ENCODE data around the gene PDLIM1.
A peak's percentile ranks its signal among the peaks of the same experiment; 100 is the strongest.

The PDLIM1 gene

DNA sequence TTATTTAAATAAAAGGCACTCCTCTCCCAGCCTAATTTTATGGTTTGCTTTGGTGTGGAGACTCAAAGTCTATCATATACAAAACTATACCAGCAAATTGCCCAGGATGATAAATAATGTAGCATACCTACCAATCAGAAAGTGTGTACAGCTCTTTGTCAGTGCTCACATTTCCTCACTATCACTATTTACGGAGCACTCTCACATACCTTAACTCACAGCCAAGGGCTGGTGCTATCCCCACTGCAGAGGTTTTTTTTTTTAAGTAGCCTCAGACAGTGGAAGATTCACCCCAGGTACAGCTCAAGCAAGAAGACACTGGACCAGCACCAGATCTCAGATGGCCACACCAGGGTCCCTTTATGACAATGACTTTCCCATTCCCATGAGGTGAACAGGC, 2.5 kb downstream of the PDLIM1 start:
- DNase-seq (ENCODE audit: low spot score) = no peak

DNA sequence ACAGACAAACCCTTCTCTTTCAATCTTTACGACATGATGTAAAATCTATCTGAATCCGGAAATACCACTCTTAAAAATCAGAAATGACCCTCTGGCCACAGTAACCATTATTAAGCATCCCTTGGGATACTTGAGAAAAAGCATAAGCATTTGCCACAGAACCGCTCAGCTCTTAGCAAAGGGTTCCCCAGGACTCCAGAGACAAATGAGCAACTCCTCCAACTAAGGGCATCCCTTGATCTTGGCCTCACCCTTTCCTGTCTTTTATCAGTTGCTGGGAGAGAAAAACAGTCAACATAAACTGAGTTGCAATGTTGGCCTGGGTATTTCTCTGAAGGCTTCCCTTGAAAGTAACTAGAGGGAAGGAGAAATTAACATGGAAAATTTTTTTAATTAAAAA, 3.5 kb downstream of the PDLIM1 start:
- no peak for DNase-seq (ENCODE audit: low spot score)

DNA sequence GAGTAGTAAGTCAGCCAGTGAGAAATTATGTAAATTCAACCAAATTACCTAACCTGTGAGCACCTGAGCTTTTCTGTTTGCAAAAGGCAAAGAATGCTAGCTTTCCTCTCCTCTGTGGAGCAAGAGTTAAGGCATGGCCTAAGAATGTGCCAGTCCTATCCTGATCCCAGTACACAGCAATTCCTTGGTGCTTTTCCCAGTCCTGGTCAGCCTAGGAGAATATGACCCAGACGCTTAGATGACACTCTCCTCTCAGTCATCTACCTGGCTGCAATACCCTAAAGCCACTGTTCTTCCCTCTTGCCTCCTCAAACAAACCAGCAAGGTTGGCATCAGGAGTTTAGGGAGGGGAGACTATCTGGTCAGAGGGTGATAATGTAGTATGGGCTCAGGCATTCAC, 4.1 kb downstream of the PDLIM1 start:
- no peak for DNase-seq (ENCODE audit: low spot score)

DNA sequence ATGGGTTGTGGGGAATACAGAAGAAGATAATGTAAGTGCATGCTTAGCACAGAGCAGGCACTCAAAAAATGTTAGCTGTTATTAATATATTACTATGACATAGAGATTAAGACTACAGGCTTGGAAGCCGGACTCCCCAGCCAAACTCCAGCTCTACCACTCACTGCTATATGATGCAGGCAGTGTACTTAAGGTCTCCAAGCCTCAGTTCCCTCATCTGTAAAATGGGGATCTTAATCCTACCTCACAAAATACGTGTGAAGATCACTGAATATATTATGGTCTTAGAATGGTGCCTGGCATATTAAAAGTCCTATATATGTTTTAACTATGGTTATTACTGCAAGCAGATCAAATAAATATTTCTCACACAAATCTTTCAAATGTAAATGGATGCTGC, 5.2 kb downstream of the PDLIM1 start:
- no peak for DNase-seq (ENCODE audit: low spot score)

DNA sequence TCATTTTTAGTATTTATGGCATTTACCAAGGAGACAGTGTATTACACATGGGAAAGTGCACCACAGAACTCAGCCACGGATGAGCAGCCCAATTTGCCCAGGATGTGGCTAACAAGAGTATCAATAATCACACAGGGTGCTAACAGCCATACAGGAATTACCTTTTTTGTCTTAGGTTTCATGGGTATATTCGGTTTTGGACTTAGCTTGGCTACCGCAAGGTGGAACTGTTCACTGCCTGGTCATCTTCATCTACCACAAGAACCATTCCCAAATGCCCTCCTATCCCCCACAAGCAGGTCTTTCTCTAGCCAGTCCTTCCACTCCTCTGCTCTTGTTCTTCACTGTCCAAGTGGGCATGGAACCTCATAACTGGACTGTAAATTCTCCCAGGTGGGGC, 6.0 kb downstream of the PDLIM1 start:
- DNase-seq (ENCODE audit: low spot score) = no peak

DNA sequence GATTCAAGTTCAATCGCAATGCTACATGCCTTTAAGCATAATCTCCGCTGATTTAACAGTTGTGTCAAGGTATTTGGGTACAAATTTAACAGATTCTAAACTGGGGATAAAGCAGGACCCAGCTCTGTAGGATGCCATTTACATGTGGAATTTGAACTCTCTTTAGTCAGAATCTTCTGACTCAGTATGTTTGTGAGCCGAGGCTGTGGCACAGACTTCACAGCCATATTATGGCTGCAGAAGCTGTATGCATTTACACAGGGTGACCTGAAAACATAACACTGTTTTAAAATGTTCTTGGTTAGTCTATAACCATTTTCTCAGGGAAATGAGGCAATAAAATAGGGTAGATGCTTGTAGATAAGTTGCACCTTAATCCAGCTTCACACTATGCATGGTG, 8.7 kb downstream of the PDLIM1 start:
- no peak for DNase-seq (ENCODE audit: low spot score)

DNA sequence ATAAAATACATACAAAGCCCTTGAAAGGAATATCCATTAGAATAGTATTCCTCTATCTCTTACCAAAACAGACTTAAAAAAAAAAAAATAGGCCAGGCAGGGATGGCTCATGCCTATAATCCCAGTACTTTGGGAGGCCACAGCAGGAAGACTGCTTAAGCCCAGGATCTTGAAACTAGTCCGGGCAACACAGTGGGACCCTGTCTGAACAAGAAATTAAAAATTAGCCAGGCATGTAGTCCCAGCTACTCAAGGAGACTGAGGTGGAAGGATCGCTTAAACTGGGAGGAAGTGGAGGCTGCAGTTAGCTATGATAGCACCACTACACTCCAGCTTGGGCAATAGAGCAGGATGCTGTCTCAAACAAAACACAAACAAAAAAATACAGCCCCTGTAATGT, 9.6 kb downstream of the PDLIM1 start:
- no peak for DNase-seq (ENCODE audit: low spot score)

DNA sequence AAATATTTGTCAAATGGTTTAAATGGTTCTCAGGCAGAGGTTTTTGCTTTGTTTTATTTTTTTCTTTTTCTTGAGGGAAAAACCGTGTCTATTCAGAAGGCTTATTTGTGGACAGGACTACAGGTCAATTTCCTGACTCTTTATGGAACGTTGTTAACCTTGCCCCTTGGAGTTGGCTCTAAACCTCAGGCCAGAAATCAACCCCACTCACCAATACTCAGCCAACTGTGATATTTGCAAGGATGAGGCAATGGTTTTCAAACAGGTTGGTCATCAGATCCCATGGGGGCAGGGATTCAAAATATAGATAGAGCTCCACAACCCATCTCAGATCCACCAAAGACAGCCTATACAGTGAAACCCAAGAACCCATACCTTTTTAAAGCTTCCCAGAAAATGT, 10.2 kb downstream of the PDLIM1 start:
- no peak for DNase-seq (ENCODE audit: low spot score)

DNA sequence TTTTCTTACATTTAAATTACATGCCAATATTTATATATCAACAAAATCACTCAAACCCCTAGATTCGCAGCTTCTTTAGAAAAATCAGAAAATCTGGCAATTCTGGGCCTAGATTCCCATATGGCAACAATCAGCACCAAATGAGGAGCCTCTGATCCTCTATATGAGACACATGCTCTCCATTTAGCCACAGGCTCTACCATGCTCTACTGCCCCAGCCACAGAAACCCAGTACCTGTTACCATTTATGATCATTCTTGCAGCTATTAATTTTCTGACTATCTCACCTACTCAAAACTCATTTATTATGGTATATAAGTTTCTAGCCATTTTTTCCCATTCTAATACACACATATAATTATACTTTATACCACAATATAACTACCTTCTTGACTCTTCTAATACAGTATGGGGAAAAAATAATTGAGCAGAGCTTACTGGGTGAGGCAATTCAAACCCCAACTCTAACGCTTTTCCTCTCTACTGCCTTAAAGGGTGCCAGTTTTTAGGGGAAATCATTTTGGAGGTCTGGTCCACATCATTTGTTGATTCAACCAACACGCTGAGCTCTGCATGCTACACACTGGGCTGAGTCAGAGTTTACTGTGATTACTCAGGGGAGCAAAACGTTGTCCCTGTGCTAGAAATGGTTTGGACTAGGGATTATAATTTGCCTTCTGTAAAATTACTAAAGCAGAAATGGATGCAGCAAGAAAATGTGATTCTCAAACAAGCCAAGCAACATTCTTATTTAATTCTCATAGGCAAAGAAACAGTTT, 11.6 kb downstream of the PDLIM1 start:
- no peak for DNase-seq (ENCODE audit: low spot score)

DNA sequence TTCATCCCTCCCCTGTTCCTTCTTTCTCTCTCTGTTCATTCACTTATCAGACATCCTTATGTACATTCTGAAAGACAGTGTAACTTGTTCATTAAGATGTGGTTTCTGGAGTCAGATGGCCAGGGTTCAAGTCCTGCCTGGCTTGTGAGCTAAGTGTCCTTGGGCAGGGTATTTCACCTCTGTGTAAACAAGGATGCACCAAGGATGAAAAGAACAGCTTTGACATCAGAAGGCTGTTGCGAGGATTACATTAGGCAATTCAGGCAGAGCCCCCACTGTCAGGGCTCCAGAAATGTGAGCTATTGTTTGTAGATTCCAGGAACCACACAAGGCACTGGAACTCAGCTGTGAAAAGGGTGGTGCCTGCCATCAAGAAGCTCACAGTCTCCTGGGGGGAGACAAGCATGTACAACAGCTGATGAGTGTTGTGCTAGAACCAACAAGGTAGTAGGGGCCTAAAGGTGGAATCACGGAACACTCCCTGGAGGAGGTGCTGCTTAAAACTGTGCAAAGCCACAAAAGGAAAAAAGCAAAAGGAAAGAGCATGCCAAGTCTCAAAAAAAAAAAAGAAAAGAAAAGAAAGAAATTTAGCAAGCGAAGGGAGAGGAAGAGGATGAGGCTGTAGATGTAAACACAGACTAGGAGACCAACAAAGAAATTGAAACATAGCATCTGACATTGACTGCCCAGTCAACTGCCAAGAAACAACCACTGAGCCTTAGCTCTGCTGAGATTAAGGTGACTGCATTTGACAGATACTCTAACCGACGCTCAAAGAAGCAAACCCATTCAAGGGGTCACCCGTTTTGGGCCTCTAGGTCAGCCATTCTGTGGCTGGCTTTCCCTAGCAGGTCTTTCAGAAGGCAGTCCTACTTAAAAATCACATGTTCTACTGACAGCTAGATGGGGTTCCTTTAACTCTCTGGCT, 12.5 kb downstream of the PDLIM1 start:
- DNase-seq (ENCODE audit: low spot score) = no peak

DNA sequence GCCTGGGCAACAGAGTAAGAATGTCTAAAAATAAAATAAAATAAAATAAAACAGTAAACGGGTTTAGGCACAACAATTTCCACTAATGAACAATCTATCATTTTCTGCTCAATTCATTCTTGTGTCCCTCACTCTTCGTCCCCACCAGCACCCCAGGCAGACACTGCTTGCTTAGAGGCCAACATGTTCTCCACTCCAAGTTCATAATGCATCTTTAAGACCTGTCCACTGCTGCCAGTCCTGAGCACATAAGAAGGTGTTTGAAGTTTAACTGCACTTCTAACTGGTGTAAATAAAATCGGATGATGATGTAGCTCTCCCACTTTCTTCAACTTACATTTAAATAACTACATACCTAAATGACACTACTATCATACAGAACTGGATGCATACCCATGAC, 13.2 kb downstream of the PDLIM1 start:
- DNase-seq (ENCODE audit: low spot score) = no peak

DNA sequence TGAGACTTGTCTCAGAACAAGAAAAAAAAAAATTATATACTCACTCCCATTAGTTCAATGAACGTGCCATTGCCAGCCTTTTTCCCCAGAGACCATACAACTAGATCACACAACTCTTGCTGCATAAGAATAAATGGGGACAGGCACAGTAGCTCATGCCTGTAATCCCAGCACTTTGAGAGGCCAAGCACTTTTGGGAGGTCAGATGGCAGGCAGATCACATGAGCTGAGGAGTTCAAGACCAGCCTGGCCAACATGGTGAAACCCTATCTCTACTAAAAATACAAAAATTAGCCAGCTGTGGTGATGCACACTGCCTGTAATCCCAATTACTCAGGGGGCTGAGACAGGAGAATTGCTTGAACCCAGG, 13.6 kb downstream of the PDLIM1 start:
- no peak for DNase-seq (ENCODE audit: low spot score)

DNA sequence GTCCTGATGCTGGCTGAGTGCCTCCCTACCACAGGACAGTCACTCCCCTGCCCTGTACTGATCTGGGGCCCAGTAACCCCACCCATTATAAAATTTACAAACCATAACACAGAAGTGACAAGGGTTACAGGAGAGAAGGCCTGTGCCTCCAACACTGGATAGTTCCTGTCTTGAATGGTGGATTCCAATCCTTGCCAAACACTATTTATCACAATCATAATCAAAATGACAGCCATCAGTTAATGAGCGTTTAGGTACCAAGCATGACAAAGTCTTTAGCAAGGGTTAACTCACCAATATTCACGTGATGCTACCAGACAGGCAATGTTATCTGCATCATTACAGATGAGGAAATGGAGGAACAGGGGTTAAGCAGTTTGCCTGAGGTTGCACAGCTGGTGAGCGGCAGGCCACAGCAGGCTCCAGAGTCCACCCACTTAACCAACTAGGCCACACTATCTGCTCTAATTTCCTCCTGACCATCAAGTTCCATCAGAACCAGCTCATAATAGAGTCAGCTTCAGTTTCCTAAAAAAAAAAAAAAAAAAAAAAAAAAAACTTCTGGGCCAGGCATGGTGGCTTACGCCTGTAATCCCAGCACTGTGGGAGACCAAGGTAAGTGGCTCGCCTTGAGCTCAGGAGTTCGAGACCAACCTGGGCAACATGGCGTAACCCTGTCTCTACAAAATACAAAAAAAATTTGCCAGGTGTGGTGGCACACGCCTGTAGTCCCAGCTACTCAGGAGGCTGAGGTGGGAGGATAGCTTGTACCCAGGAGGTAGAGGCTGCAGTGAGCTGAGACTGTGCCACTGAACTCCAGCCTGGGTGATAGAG, 14.2 kb downstream of the PDLIM1 start:
- DNase-seq (ENCODE audit: low spot score) = no peak

DNA sequence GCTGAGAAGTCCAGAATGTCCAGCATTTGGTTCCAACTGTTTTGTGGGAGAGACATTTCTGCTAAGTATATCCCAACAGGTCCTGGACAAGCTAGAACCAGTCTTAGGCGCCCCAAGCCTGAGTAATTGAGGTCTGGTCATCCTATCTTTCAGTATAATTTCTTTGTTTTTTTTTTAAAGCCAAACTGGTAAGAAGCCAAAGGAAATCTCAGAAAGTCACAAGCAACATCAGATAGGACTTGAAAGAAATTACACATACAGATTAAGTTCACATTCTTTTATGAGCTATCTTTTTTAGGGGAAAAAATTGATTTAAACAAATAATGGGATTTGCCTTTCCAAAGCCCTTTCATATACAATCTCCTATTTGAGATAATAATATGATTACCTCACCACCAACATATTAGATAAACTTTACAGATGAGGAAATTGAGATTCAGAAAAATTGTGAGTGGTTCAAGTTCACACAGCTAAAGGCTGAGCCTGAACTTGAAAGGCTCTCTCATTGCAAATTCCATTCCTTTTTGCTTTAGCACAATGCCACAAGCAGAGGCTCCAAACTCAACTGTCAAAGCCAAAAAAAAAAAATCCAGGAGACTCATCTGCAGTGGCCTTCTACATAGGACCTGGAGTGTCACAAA, 15.0 kb downstream of the PDLIM1 start:
- no peak for DNase-seq (ENCODE audit: low spot score)

DNA sequence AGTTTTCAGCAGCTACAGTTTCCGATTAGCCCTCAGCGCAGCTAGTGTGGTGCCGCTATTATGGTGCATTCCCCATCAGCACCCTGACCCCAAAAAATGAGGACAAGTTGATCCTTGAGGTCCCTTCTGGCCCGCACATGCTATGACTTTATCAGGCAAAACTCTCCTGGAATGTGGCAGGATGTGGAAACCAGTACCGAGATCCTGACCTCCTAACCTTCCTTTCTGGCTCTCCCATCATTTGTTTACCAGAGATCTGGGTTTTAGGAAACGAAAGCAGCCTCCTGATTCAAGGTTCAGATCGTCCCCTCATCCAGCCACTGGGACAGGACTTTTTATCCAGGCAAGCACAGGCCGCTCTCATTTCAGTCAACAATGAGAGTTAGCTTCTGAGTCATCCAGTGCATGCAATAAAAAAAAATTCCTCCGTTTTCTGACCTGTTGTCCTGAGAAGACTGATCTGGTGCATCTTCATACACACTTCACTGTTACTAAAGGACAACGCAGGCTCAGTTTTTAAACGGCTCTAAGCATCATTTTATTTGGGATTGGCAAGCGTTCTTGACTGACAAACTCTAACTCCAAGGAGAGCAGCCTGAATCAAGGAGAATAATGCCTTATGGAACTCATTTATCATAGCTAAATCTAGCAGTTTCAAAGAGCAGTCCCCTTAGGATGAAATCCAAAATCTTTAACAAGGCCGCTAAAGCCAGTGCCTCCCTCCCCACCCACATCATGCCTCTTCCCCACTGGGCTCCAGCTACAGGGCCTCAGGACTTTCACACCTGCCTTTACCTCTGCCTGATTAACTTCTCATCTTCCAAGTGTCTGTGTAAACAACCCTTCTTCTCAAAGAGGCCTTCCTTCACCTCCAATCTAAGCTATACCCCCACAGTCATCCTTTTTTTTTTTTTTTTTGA, 17.1 kb downstream of the PDLIM1 start:
- no peak for DNase-seq (ENCODE audit: low spot score)

DNA sequence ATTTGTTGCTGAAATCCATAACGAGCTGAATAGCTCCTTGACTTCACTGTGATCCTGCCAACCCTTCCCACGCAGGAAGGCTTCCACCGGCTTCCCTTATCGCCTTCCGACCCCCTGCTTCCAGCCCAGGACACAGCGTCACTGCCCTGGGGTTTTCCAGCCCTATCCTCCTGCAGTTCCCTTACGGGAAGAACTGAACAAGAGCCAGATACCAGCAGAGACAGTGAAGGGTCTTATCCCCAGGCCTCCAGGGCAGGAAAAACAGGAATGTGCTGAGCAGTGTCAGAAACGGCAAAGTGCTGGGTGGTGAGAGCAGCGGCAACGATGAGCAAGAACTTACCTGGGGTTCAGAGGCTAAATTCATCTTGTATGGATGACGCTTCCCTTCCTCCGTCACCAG, 22.4 kb downstream of the PDLIM1 start:
- DNase-seq (ENCODE audit: low spot score) = no peak

DNA sequence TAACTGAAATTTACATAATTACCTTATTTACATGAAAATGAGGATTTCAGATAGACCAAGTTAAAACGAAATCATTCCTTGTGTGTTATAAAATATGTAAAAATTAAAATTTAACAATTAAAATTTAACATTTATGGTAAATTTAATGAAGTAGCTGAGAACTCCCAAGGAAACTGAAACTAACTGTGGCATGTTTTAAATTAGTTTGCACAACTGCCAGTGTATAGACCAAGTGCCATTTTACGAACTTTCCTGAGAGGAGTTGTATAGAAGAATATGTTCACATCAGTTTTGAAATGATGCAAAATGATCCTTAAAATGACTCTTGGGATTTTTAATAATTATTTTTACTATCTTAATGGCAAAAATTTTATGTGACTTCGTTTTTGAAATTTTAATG, 23.6 kb downstream of the PDLIM1 start:
- no peak for DNase-seq (ENCODE audit: low spot score)

DNA sequence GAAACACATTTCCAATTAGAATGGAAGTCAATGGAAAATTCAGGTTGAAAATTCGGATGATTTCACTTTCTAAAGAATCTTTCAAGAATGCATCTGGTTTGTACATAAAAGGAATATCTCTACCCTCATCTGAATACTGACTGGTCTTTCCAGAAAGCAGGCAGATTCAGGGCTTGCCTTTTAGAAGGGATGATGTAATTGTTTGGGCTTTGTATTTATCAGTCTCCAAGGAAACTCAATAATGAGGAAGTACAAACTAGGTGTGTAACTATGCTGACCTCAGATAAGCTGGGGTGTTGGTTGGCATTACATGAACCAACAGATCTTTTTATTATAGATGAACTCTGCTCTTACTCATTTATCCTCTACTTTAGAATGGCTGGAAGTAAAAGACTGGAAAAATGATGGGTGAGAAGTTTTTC, 24.1 kb downstream of the PDLIM1 start:
- DNase-seq (ENCODE audit: low spot score) = peak; percentile 9

DNA sequence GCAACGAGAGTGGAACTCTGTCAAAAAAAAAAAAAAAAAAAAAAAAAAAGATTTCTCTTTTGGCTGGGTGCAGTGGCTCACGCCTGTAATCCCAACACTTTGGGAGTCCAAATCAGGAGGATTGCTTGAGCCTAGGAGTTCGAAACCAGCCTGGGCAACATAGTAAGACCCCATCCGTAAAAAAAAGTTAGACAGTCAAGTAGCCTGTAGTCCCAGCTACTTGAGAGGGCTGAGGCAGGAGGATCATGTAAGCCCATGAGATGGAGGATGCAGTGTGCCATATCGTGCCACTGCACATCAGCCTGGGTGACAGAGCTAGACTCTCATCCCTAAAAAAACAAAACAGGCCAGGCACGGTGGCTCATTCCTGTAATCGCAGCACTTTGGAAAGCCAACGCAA, 25.2 kb downstream of the PDLIM1 start:
- no peak for DNase-seq (ENCODE audit: low spot score)

DNA sequence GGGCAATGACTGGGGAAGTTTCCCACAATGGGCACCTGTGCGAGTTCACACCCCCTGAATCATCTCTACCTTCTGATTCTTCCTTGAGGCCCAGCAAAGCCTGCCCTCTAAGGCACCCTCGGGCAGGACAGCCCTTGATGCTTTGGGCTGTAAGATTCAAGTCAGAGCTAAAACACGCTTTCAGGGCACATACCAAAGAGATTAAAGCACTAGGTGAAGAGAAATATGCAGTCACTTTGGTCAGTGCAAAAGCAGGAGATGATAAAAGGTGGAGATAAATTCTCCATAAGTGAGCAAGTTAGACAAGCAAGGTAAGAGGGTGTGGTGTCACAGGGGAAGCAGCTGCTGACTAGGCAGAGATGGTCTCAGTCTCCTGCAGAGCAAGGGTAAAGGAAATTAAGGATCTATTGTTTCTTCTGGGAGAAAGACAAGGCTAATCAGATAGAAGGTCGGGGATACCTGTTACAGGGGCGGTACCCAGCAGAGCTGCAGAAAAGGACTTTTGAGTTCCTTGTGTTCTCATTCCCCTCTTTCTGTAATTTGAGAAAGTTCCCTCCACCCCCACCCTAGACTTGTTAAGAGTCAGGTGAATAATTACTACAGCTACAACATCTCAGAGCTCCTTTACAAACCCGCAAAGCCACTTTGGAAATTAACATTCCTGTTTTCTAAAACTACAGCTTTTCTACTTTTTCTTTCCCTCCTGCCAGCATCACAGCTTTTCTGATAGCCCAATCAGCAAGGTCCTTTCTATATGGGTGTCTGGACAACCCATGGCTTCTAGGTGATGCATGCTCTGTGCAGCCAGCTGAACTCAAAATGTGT, 26.4 kb downstream of the PDLIM1 start:
- no peak for DNase-seq (ENCODE audit: low spot score)
